Globus pallidus (tissue), 1 donor: ENCODE data around the gene PRKCZ.
"Not testable (repeated sequence)": the region's sequence is repeated elsewhere in the genome, so short reads cannot be mapped to it uniquely, and the experiment has no call there.

ENCODE experiments used
- DNase-seq: peaks from one replicate; pipeline ENCODE4 v3.0.0-alpha.2; 2015; ENCODE audit warnings: low spot score

PRKCZ gene

GRCh38 chr1:2134621-2135307, 84.6 kb downstream of the PRKCZ start:
- DNase-seq: no peak

GRCh38 chr1:2135441-2135841, 85.2 kb downstream of the PRKCZ start:
- no peak for DNase-seq

GRCh38 chr1:2135941-2136340, 85.7 kb downstream of the PRKCZ start:
- no peak for DNase-seq

- DNase-seq: no peak
These were observed 86.4 kb downstream of the PRKCZ start for GRCh38 chr1:2136386-2137235.

- DNase-seq: no peak
These were observed 87.3 kb downstream of the PRKCZ start for GRCh38 chr1:2137257-2138121.

GRCh38 chr1:2139156-2139555, 88.9 kb downstream of the PRKCZ start:
- DNase-seq: not testable (repeated sequence)

GRCh38 chr1:2141025-2141424, 90.8 kb downstream of the PRKCZ start:
- no peak for DNase-seq

GRCh38 chr1:2143814-2144500, 93.7 kb downstream of the PRKCZ start:
- no peak for DNase-seq

GRCh38 chr1:2144501-2145090, 94.4 kb downstream of the PRKCZ start:
- DNase-seq: no peak

- DNase-seq: no peak
These were observed 96.0 kb downstream of the PRKCZ start for GRCh38 chr1:2145946-2146835.

GRCh38 chr1:2146836-2147517, 96.8 kb downstream of the PRKCZ start:
- DNase-seq: no peak

- not testable (repeated sequence) for DNase-seq
These were observed 97.7 kb downstream of the PRKCZ start for GRCh38 chr1:2147869-2148268.

- no peak for DNase-seq
These were observed 98.5 kb downstream of the PRKCZ start for GRCh38 chr1:2148691-2149090.

- no peak for DNase-seq
These were observed 100.6 kb downstream of the PRKCZ start for GRCh38 chr1:2150801-2151200.

GRCh38 chr1:2151252-2151651, 101.0 kb downstream of the PRKCZ start:
- DNase-seq: no peak

- DNase-seq: no peak
These were observed 101.7 kb downstream of the PRKCZ start for GRCh38 chr1:2151911-2152310.

GRCh38 chr1:2152954-2153353, 102.7 kb downstream of the PRKCZ start:
- DNase-seq: no peak

GRCh38 chr1:2154022-2154421, 103.8 kb downstream of the PRKCZ start:
- DNase-seq: no peak

- DNase-seq: no peak
These were observed 105.0 kb downstream of the PRKCZ start for GRCh38 chr1:2155147-2155598.

GRCh38 chr1:2155788-2156187, 105.6 kb downstream of the PRKCZ start:
- no peak for DNase-seq
